Calu3 (cell line): Measurements from ENCODE around the gene ANGEL1. TPM values are rescaled to one million over a fixed set of nuclear protein-coding genes. Genes with fewer than 3 reads are reported as not detected.

Experiments used
- BruUV-seq: library from RNA; stranded (reverse); fragments of 400-500 nt; replicated peaks from 2 replicates; lab custom pipeline; 2021; lab: Mats Ljungman, UMichigan
- CTCF ChIA-PET: fragments of 300-600 bp; sonication (Branson Sonifier 250); formaldehyde crosslinking; loops from one replicate; lab custom pipeline; 2022; ENCODE audit warnings: antibody characterized with exemption; lab: Charles Lee
- DNase-seq: peaks from one replicate; pipeline ENCODE4 v3.0.0; 2022
- H3K27ac Mint-ChIP-seq: one replicate; pipeline ENCODE4 v1.8.0; 2022; ENCODE audit warnings: mixed read lengths; ENCODE audit not compliant: unreplicated experiment
- H3K27me3 Mint-ChIP-seq: one replicate; pipeline ENCODE4 v1.8.0; 2022; ENCODE audit warnings: mixed read lengths; ENCODE audit not compliant: unreplicated experiment
- H3K36me3 Mint-ChIP-seq: one replicate; pipeline ENCODE4 v1.8.0; 2022; ENCODE audit warnings: mild to moderate bottlenecking, moderate library complexity, mixed read lengths; ENCODE audit not compliant: insufficient read depth, unreplicated experiment
- H3K4me1 Mint-ChIP-seq: one replicate; pipeline ENCODE4 v1.8.0; 2022; ENCODE audit warnings: mild to moderate bottlenecking, low read depth, mixed read lengths; ENCODE audit not compliant: unreplicated experiment
- H3K4me3 Mint-ChIP-seq: one replicate; pipeline ENCODE4 v1.8.0; 2022; ENCODE audit warnings: mild to moderate bottlenecking, low read depth, moderate library complexity, mixed read lengths; ENCODE audit not compliant: unreplicated experiment
- H3K9me3 Mint-ChIP-seq: one replicate; pipeline ENCODE4 v1.8.0; 2022; ENCODE audit warnings: low read depth, mixed read lengths; ENCODE audit not compliant: unreplicated experiment
- CTCF ChIP-seq: fragments of 200-600 bp; IDR thresholded peaks from one replicate; pipeline ENCODE4 v1.8.0; 2022; ENCODE audit warnings: antibody characterized with exemption; ENCODE audit not compliant: unreplicated experiment
- intact Hi-C: fragments of 100-400 bp; cut with micrococcal nuclease; formaldehyde crosslinking; loops from one replicate; pipeline ENCODE4 v1.10.0; 2022; ENCODE audit not compliant: unreplicated experiment
- total RNA-seq: library from RNA; stranded (reverse); gene quantifications from 2 replicates; pipeline ENCODE4 v1.2.3, GENCODE V29; 2022

ANGEL1 gene
- total RNA-seq, 1 experiment from 2014 or later, result 19.8 TPM

- intact Hi-C loops, result no loop called here
- Mint-ChIP-seq H3K36me3 (peaks cover 4% of the 10 kb centered on the region), H3K27ac (no peak overlapping the region), H3K4me1 (no peaks in the 10 kb centered on the region), H3K4me3 (no peak overlapping the region), H3K27me3 (peaks cover 84% of the 10 kb centered on the region), H3K9me3 (no peaks in the 10 kb centered on the region)
- CTCF ChIA-PET, result interaction anchor here (0.6 kb wide), 1 partner anchor 45 kb away, joined by 3 read pairs; no protein-coding TSS in a partner anchor
- DNase-seq, result no peak
- BruUV-seq, result no TSS peak
- TF ChIP-seq CTCF, result no peak
Observed at GRCh38 chr14:76756371-76756750, 56.3 kb downstream of the ANGEL1 start.

- DNase-seq, result no peak
- Mint-ChIP-seq H3K4me1 (no peaks in the 10 kb centered on the region), H3K9me3 (no peaks in the 10 kb centered on the region), H3K36me3 (no peaks in the 10 kb centered on the region), H3K4me3 (no peak overlapping the region), H3K27ac (no peak overlapping the region), H3K27me3 (peaks cover 83% of the 10 kb centered on the region)
- TF ChIP-seq CTCF, result no peak
- BruUV-seq, result no TSS peak
- CTCF ChIA-PET, result interaction anchor here (0.6 kb wide), 1 partner anchor 44 kb away, joined by 3 read pairs; no protein-coding TSS in a partner anchor
- intact Hi-C loops, result no loop called here
Observed at GRCh38 chr14:76755610-76756370, 56.9 kb downstream of the ANGEL1 start.

GRCh38 chr14:76754586-76754985 lies 58.1 kb downstream of the ANGEL1 start:
- TF ChIP-seq CTCF, result no peak
- no peaks in the 10 kb centered on the region for H3K36me3 Mint-ChIP-seq
- H3K4me3 Mint-ChIP-seq, result no peak overlapping the region
- no TSS peak for BruUV-seq
- no peak for DNase-seq
- CTCF ChIA-PET, result no interaction called here
- H3K9me3 Mint-ChIP-seq, result no peaks in the 10 kb centered on the region
- H3K27ac Mint-ChIP-seq, result no peak overlapping the region
- no peaks in the 10 kb centered on the region for H3K4me1 Mint-ChIP-seq
- H3K27me3 Mint-ChIP-seq, result peaks cover 71% of the 10 kb centered on the region
- intact Hi-C loops, result no loop called here

GRCh38 chr14:76753541-76754198 lies 59.0 kb downstream of the ANGEL1 start:
- Mint-ChIP-seq H3K4me3 (no peak overlapping the region), H3K9me3 (no peaks in the 10 kb centered on the region), H3K4me1 (no peaks in the 10 kb centered on the region), H3K36me3 (no peaks in the 10 kb centered on the region), H3K27me3 (peaks cover 61% of the 10 kb centered on the region), H3K27ac (no peak overlapping the region)
- CTCF ChIA-PET, result no interaction called here
- intact Hi-C loops, result no loop called here
- BruUV-seq, result no TSS peak
- TF ChIP-seq CTCF, result no peak
- no peak for DNase-seq
